HG03066 (cell line): ENCODE results near the gene RBMS3.

Source experiments
- ATAC-seq: cut with Tn5 transposase; IDR thresholded peaks from one replicate; pipeline ENCODE4 v1.9.1; 2021; ENCODE audit warnings: low read depth; ENCODE audit not compliant: unreplicated experiment

RBMS3 gene

GRCh38 chr3:29906906-29907305 lies 626.0 kb downstream of the RBMS3 start:
- ATAC-seq: no peak

DNA sequence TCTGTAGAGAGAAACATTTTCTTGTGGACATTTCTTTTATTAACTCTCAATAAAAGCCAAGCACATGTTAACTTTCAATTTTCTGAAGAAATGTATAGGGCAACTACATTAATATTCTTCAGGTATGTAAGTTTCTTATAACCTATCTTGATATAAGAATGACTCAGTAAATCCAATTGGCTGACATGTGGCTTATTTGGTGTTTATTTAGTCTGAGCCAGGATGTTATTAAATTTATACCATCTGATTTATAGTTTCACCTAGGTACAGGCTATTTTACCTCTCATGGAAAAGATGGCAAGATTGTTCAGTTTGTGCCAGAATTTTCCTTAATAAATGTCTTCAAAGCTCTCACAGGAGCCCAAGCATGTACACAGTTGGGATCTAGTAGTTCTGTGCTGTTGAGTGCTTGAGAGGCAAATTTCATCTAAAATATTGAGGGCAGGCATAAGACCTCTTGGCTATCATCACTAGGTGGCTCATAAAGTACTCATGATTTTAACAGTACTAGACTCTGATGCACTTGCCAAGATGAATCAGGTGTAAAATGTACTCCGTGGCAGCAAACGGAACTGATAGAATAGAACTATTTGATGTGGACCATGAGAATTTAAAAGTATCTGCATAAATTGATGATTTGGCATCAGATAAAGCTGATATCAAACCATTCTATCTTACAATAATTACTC lies 631.9 kb downstream of the RBMS3 start:
- no peak for ATAC-seq

DNA sequence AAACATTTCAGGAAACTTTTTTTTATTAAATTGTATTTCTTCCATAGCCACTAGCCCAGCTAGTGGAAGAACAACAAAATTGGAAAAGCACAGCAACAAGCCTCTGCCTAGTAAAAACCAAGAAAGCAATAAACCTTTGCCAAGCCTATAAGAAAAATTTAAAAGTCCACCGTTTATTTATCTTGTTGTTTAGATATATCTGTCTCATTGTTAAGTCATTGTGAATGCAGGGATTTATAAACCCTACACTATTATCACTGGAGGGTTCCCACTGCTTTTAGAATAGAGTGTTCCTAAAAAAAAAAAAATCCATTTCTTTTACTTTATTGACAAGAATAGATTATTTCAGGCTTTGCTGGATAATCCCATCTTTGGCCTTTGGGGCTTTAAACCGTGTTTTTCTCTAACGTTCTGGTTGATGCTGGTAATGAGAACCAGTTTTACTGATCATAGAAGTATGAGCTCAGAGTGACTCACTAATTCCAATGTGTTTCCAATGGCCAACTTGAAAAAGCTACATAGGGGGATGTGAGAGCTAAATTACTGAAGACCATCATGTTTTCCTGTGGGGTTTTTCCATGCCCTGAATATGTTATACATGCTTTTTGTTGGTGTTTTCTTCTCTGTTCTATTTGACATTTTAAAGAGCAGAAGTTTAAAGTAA lies 634.1 kb downstream of the RBMS3 start:
- ATAC-seq: no peak

DNA sequence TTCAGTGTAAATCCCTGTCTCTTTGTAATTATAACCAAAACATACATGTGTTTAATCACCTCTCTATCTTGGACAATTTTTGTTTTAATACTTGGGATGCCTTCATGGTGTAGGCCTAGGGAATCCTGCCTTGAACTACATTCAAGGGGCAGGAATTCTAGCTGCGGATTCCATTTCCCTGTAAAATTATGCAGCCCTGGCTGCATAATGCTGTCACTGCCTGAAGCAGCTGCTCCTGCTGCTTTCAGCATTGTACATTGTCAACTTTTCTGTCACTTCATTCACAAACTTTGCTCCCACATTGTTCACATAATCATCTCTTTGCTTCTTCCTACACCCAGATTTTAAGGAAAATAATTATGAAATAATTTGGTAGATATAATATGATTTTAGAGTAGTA lies 638.7 kb downstream of the RBMS3 start:
- no peak for ATAC-seq

GRCh38 chr3:29922992-29923746 lies 642.3 kb downstream of the RBMS3 start:
- ATAC-seq: no peak

GRCh38 chr3:29924783-29925561 lies 644.1 kb downstream of the RBMS3 start:
- ATAC-seq: no peak

- no peak for ATAC-seq
Measured at GRCh38 chr3:29926378-29926777, 645.5 kb downstream of the RBMS3 start.

- no peak for ATAC-seq
Measured at GRCh38 chr3:29932696-29933325, 651.9 kb downstream of the RBMS3 start.

DNA sequence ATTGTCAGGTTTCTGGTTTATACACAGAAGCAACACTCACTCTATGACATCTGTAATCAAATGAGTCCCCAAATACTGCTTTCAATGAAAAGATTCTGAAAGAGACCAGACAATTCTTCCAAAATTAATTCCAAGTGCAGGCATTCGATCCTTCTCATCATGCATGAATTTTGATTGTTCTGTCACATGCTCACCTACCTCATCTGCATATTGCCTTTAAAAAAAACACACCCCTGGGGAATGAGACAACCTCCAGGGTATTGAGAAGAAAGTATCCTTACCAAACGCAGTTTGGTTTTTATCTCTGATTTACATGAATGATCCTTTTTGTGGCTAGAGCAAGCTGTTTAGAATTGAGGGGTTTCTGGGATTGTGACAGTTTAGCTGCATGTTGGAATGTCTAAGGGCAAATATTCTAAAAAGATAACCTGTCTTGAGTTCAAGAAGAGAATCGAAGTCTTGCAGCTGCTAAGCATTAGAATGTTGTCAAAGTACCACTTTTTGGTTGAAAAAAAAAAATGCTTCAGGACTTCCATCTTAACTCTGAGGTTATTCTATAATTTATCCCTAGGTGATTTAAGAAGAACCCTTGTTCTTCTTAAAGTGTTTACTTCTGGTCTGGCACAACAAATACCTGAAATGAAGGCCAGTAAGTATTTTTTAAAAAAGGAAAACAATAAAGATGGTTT lies 653.1 kb downstream of the RBMS3 start:
- no peak for ATAC-seq

GRCh38 chr3:29934751-29935150 lies 653.9 kb downstream of the RBMS3 start:
- no peak for ATAC-seq

DNA sequence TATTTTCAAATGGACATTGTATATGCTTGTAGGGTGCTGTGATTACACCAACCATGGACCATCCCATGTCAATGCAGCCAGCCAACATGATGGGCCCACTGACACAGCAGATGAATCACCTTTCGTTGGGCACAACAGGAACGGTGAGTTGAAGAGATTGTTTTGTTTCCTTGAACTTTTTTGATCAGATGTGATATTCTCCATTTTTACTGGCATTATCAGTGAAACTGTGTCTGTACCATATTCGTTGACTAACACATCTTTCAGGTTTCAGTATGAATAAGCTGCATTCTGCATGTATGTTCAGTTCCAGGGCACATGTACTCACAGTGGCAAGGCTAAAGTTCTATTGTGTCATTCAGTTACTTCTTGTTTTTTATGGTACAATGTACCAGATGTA lies 655.2 kb downstream of the RBMS3 start:
- peak; percentile 78 for ATAC-seq

GRCh38 chr3:29936766-29937165 lies 655.9 kb downstream of the RBMS3 start:
- no peak for ATAC-seq

DNA sequence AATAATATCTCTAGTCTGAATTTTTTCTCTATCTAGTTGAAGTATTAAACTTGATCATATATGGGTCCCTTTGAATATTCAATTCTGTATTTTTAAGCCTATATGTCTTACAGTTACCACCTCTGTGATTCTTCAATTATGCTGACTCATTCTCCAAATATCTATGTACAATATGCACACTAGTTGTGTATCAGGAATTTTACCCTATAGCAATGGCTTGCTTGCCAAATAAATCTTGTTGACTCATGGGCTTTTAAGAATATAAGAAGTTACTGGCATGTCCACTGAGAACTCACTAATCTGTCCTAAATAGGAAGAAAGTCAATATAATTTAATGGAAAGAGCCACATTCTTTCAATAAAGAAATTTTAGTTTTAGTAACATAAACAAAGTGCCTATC lies 656.3 kb downstream of the RBMS3 start:
- no peak for ATAC-seq

DNA sequence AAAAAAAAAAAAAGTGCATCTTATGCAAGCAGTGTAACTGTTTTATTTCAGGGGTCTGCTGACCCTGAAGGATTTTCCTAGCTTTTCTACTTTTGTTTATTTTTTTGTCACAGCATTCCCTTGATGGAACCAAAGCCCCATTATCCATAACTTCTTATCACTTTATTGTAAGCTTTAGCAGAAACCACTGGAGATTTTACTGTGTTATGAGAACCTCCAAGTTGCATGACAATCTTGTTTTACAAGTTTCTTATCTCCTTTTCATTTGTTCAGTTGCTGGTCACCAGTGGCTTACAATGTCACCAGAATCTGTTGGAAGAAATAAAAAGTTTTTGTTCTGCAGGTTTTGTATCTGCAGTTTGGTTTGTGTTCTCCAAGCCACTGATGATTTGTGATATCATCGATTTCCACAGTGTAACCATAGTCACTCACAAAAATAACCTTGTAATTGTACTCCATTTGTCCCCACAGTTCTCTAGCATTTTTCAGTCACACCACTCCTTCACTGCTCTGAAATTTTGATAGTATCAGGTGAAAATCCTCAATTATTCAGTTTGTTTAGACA lies 660.0 kb downstream of the RBMS3 start:
- ATAC-seq: no peak

DNA sequence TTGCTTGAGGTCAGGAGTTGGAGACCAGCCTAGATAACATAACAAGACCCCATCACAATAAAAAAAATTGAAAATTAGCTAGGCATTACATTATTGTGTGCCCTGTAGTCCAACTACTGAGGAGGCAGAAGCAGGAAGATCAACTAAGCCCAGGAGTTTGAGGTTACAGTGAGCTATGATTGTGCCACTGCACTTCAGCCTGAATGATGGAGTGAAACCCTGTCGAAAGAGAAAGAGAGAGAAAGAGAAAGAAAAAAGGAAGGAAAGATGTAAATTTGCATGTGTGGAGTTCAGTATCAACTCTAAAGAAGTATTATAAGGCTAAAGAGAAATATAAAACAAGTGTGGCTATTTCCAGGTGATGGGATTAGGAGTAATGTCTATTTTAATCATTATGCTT lies 661.4 kb downstream of the RBMS3 start:
- ATAC-seq: no peak

DNA sequence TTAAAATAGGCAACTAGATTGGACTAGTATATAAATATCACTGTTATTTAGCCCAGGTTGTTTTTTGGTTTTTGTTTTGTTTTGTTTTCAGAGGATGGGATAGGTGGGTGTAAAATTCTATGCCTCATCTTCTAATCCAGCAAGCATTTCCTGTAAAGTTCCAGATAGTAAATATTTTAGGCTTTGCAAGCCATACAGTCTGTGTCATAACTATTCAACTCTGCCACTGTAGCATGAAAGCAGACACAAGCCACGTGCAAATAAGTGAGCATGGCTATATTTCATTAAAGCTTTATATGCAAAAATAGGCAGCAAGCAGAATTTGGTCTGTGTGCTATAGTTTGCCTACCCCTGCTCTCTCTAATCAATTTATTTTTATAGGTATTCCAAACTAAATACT lies 668.3 kb downstream of the RBMS3 start:
- ATAC-seq: no peak

DNA sequence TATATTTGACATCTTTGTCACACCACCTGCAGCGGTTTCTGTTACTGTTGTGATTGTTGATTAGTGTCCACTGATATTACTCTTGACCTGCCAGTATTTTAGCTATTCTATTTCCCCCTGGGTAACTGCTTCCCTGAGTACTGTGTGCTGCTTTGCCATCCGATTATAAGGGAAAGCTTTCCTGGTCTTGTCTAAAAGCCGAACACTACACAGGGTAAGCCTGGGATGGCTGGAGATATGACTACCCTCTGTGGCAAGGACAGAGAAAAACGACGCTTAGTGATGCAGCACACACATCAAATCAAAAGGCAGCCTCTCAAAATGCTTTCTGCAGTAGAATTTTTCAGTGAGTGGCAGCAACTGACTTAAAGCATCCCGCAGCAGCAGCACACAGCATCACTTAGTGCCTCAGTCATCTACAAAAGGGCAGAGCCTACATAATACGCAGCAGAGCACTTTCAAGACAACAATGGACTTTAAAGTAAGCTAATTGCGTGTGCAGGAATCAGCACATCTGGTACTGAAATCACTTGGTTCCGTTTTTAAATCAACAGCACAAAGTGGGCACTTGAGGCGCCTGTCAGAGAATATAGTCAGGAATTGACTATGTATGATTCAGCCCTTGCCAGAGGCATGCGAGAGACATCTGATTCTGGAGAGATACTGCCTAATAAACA lies 669.2 kb downstream of the RBMS3 start:
- ATAC-seq: no peak

DNA sequence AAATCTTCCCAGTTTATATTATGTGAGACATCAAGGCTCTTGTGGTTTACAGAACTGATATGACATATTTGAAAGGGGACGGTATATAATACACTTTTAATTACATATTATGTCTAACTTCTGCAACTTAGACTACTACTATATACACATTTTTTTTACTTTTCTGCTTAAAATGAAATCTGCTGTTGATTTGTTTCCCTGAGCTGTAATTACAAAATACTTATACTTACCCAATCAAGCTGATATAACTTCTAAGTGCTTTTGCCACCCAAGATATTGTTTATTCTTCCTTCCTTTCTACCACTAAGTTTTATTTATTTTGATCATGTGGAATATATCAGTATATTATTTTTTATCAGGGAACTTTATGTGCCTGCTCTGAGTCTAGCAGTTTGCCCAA lies 671.6 kb downstream of the RBMS3 start:
- no peak for ATAC-seq

DNA sequence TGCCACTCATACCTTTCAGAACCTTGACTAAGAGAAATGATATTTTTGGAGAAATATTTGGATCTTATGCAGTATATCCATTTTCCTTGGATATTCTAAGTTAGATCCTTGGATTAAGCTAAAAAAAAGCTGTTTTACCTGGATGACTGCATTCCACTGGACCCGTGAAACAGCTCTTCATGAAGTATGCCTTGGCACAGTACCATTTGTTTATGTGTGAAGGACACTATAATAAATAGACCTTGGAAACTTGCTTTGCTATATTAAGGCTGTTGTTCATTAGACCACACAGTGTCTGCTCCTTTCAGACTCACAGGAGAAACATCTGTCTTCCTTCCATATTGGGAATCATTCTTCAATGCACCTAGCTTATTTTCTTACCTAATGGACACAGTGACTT lies 674.5 kb downstream of the RBMS3 start:
- ATAC-seq: no peak
